Measurements from ENCODE around the gene FKBP5. TPM values are rescaled to one million over a fixed set of nuclear protein-coding genes. Genes with fewer than 3 reads are reported as not detected.
"Not testable (repeated sequence)": the region's sequence is repeated elsewhere in the genome, so short reads cannot be mapped to it uniquely, and the experiment has no call there.

FKBP5 gene
- total RNA-seq, 1 donor from 2014 or later, result 40.0 TPM

DNA sequence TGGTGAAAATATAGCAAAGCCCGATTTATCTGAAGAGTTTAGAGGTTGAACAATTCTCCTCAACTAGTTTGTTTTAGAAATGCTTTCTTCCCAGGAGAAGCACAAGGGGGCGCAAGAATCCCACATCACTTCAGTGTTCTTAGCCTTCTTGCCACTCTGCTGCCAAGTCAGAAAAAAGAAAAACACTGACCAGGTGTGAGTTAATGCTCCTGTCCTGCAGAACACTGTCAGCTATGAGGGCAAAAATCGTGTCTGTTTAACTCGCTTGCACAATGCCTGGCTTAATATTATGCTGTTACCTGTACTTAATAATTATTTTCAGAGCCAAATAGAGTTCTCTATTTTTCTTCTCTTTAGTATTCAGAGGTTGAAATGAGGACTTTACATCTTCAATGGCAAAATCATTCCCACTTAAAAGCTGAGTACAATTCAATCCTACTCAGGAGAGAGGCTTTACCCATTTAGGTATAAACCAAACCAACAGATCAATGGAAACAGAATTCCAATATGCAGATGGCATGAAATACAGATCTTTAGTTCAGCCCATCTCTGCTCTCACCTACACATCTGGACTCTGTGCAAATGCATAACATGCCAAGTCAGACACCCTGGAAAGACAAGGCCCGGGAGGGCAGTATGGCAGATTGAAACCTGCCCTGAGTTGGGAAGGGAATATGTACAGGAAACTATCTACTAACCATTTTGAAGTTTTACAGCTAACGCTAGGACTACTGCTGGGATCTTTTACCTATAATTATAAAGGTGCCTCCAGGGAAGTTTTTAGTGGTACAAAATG lies 104.6 kb downstream of the FKBP5 start:
- DNase-seq, result peak; percentile 89

DNA sequence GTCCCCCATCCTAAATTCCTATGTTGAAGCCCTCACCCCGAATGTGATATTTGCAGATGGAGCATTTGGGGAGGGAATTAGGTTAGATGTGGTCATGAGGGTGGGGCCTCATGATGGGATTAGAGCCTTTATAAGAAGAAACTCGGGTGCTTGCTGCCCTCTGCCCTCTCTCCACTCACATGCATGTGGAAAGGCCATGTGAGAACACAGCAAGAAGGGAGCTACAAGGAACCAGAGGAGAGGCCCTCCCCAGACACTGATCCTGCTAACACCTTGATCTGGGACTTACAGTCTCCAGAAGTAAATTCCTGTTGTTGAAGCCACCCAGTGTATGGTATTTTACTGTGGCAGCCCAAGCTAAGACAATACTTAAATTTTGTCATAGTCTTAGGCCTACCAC lies 106.4 kb downstream of the FKBP5 start:
- DNase-seq, result no peak

- DNase-seq, result no peak
Measured at GRCh38 chr6:35581633-35582032, 107.1 kb downstream of the FKBP5 start.

GRCh38 chr6:35580836-35581235 lies 107.9 kb downstream of the FKBP5 start:
- DNase-seq, result no peak

- DNase-seq, result no peak
Measured at GRCh38 chr6:35576682-35577081, 112.0 kb downstream of the FKBP5 start.

DNA sequence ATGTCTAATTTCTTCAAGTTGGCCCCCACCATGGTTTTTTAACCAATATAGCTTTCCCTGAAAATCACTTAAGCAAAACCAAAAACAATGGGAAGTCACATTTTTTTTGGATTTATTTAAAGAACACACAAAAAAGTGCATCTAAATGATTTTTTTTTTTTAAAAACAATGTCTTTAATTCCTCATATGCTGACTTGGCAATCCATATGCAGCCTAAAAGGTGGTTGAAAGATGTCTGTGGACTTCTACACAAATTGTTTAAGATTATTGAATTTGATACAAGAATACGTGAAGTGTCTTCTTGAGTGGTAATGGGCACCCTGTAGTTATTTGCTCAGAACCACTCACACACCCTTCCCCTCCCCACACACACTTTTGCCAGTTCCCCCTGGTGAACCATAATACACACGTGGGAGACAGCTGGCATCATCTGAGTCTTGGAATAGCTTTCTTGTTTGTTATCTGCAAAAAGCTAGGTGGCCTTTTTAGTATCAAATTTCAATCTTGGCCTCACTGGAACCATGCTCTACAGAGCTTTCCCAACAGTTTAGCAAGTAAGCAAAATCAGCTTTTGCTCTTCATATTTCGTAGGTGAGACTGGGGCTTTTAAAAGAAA lies 115.1 kb downstream of the FKBP5 start:
- DNase-seq, result no peak

- DNase-seq, result not testable (repeated sequence)
Measured at GRCh38 chr6:35570885-35571330, 117.8 kb downstream of the FKBP5 start.

DNA sequence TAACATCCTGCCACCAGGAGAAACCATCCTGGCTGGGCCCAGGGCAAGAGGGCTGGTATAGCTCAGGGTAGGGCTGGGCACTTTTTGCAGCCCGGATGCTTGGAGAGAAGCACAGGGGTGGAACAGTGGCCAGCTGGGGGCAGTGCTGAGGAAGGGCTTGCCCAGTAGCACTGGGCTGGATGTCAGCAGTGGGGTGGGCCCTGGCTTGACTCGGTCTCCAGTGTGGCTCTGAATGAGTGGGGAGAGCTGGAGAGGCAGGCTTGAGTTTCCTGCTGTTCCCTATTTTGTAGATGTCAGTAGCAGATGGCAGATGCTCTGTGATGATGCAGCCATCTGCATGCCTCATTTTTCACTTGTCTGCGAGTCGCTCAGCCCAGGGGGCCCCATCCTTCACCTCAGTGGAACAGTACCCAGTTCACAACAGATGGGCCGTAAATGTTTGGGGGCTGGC lies 119.7 kb downstream of the FKBP5 start:
- DNase-seq, result peak; percentile 54

DNA sequence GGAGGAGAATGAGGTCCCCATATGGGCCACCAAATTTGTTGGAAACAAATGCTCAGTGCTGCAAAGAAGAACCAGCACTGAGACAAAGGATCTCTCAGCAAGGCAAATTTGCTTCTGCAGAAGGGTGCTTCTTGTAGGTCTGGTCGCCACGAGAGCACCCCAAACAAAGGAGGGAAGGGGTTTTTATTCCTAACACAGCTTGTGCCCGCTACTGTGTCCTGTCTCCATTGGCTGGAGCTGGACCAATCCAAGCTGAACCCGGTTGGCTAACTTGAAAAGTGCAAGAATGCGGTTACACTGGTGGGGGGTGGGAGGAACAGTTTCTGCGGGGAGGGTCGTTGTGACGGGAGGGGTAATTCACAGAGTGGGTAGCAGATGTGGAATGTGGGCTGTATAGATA lies 121.9 kb downstream of the FKBP5 start:
- no peak for DNase-seq

DNA sequence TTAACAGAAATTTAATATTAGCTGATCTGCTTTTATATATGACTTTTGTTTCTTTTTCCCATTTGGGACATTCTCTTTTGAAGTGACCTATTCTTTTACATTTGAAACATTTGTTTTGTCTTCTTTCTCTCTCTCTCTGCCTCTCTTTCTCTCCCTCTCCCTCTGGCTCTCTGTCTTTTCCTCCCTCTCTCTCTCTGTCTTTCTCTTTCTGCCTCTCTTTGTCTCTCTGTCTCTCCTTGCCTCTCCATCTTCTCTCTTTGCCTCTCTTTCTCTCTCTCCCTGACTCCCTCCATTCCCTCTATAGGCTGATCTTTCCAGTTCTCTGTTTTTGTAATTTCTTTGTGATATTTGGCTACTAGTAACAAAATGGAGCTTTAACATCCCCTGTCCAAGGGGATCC lies 124.0 kb downstream of the FKBP5 start:
- DNase-seq, result no peak

DNA sequence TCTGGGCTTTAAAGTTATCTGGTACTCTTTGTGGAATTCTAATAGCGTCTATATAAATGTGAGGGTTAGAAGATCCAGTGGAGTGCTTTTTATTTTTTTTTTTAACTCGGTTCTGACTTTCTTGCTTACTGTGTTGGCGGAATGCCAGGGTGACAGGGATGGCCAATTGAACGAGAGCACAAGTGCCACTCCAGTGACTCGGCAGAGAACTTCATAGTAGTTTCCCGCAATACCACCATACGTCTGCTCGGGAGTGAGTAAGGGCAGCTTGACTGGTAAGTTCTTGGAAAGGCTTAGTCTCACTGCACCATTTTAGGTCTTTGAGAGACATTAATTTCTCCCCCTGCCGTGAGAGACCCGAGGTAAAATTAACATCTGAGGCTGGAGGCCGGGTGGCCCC lies 126.7 kb downstream of the FKBP5 start:
- DNase-seq, result no peak

DNA sequence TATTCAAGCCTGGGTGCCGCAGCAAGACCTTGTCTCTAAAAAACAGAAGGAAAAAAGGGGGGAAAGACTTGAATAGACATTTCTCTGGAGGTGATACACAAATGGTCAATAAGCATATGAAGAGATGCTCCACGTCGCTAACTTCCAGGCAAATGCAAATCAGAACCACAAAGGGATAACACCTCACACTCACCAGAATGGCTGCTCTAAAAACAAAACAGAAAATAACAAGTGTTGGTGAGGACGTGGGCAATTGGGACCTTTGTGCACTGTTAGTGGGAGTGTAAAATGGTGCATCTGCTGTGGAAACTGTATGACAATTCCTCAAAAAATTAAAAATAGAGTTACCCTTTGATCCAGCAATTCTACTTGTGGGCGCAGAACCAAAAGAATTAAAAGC lies 127.6 kb downstream of the FKBP5 start:
- no peak for DNase-seq

DNA sequence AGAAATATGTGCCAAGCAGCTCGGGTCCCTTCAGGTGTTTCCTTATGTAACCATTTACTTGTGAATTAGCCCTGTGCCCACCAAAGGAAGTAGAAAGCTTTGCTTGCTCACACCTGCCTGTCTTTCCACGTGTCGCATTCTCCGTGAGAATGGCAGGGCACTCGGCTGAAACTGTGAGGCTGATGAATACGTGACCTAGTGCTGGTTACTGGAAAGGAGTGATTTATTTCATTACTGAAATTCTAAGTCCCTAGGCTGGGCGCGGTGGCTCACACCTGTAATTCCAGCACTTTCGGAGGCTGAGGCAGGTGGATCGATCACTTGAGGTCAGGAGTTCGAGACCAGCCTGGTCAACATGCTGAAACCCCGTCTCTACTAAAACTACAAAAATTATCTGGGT lies 130.1 kb downstream of the FKBP5 start:
- no peak for DNase-seq

- no peak for DNase-seq
Measured at GRCh38 chr6:35557239-35557638, 131.5 kb downstream of the FKBP5 start.

DNA sequence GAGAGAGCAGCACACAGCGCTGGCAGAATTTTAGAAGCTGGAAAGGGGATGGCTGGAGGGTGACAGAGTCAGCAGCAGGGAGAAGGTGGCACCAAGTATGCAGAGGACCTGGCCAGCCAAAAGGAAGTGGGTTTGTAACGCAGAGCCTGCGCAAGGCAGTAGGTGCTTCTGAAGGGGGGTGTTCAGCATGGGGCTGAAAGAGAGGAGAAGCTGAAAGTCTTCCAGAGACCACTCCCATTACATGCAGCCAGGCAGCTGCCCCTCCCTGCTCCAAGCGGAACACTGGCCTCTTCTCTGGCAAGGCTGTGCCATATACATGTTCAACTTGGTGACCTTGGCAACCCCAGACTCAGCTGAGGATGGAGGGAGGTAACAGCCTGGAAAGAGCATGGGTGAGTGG lies 133.9 kb downstream of the FKBP5 start:
- no peak for DNase-seq

- DNase-seq, result no peak
Measured at GRCh38 chr6:35553315-35553714, 135.4 kb downstream of the FKBP5 start.

DNA sequence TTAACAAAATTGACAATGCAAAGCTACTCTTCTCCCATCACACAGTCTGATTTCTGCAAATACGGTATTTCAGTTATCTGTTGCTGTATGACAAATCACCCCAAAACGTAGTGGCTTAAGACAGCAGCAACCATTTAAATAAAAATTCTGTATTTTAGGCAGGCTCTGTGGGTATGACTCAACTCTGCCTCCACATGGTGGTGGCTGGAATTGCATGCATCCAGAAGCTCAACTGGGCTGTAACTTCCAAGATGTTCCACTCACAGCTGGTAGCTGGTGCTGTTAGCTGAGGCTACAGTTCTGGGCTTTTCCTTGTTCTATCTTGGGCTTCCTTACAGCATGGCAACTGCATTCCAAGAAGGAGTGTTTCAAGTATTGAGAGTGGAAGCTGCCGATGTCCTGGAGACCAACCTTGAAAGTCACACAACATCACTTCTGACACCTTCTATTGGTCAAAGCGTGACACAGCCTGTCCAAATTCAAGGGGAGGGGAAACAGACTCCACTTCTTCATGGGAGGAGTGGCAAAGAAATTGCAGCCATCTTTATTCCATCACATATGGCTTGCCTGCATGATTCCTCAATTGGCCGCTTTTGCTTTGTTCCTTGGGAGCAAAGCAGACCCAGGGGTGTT lies 136.3 kb downstream of the FKBP5 start:
- DNase-seq, result peak; percentile 64

- no peak for DNase-seq
Measured at GRCh38 chr6:35550437-35550836, 138.3 kb downstream of the FKBP5 start.

DNA sequence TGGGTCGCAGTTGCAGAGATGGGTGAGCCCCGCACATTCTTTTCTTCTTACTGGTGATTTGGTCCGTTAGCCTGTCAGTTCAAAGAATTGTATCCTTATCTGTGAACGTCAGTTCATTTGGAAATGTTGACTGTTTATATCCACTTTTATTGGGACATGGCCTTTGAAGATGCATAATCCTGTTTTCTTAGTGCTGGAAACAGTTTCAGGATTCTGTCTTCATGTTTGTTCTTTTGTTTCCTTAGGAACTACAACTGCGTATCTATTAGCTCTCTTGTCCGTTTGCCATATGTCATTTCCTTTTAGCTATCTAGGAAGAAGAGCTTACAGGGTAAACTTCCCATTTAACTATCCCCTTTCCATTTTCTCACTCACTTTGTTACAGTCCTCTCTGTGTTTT lies 141.0 kb downstream of the FKBP5 start:
- DNase-seq, result peak; percentile 23

- no peak for DNase-seq
Measured at GRCh38 chr6:35544769-35545361, 143.8 kb downstream of the FKBP5 start.

- no peak for DNase-seq
Measured at GRCh38 chr6:35543459-35544193, 145.1 kb downstream of the FKBP5 start.

DNA sequence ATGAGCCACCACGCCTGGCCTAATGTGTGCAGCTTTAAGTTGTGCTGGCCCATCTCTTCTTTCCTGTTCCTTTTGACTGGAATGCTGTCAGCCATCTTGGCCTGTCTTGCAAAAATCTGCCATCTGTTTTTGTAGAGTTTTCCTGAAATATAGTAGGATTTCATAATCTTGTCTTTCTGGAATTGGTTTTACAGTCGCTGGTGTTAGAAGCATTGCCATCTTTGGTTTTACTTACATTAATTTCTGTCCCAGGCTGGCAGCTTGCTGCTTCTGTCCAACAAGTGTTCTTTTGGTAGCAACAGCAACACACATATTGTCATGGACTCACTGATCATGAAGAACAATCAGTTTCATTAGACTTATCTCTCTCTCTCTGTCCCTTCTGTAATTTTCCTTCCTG lies 146.9 kb downstream of the FKBP5 start:
- peak; percentile 4 for DNase-seq

GRCh38 chr6:35539223-35539622 lies 149.5 kb downstream of the FKBP5 start:
- no peak for DNase-seq

Data from dermis blood vessel endothelial cell (primary cell).